Fibroblast of lung (primary cell): Measurements from ENCODE around the gene SPATC1L.

Source experiments
- CTCF ChIP-seq, 2 donors: IDR thresholded peaks in 1 of 2; conservative IDR thresholded peaks in 1 of 2; 1 replicate in 1 of 2; 2 replicates in 1 of 2; pipeline ENCODE4 v1.5.1; 2011 to 2012; ENCODE audit warnings: low read length in 2 of 2, control low read depth in 1 of 2, inconsistent platforms in 1 of 2, low read depth in 1 of 2, mild to moderate bottlenecking in 1 of 2
- EZH2 ChIP-seq: IDR thresholded peaks from 2 replicates; pipeline ENCODE4 v1.5.1; 2012; ENCODE audit warnings: low read length, control low read depth, mild to moderate bottlenecking; ENCODE audit errors: missing control alignments

- TF ChIP-seq CTCF (conservative IDR thresholded peaks at IDR 0.05 in 1 of 2, IDR thresholded peaks at IDR 0.05 in 1 of 2; ENCODE audit: low read depth in 1 of 2, low read length in 2 of 2) (no peak), EZH2 (no peak)
Observed at GRCh38 chr21:46149205-46149901, 34.9 kb downstream of the SPATC1L start.
